Activated CD4-positive, alpha-beta T cell treated with anti-CD3 and anti-CD28 coated beads for 36 hours (primary cell): ENCODE measurements around the gene SLC40A1. TPM values are rescaled to one million over a fixed set of nuclear protein-coding genes. Genes with fewer than 3 reads are reported as not detected.

ENCODE experiments used
- ATAC-seq: fragments of 200-7000 bp; cut with Tn5 transposase; one replicate; pipeline ENCODE4 v1.10.0; 2021; ENCODE audit warnings: mild to moderate bottlenecking, moderate library complexity
- CTCF ChIA-PET: fragments of 350-600 bp; sonication (Branson Sonifier 250); formaldehyde crosslinking; loops from one replicate; lab custom pipeline; 2021; ENCODE audit warnings: antibody characterized with exemption; lab: Charles Lee
- POLR2A ChIA-PET: fragments of 350-600 bp; sonication (Branson Sonifier 250); formaldehyde crosslinking; loops from one replicate; lab custom pipeline; 2021; ENCODE audit warnings: antibody characterized with exemption, inconsistent platforms; lab: Charles Lee
- DNase-seq: peaks from one replicate; pipeline ENCODE4 v3.0.0-alpha.2; 2020
- H3K27ac Mint-ChIP-seq: one replicate; pipeline ENCODE4 v1.8.0; 2021; ENCODE audit warnings: mixed read lengths
- H3K27me3 Mint-ChIP-seq: one replicate; pipeline ENCODE4 v1.8.0; 2021; ENCODE audit warnings: mixed read lengths
- H3K36me3 Mint-ChIP-seq: one replicate; pipeline ENCODE4 v1.8.0; 2021; ENCODE audit warnings: low read depth, mixed read lengths
- H3K4me1 Mint-ChIP-seq: one replicate; pipeline ENCODE4 v1.8.0; 2021; ENCODE audit warnings: mixed read lengths
- H3K4me3 Mint-ChIP-seq: one replicate; pipeline ENCODE4 v1.8.0; 2021; ENCODE audit warnings: mild to moderate bottlenecking, moderate library complexity, mixed read lengths
- H3K9me3 Mint-ChIP-seq: one replicate; pipeline ENCODE4 v1.8.0; 2021; ENCODE audit warnings: low read depth, mixed read lengths
- intact Hi-C, 2 experiments: fragments of 100-400 bp; cut with DNase I in 1 of 2; cut with micrococcal nuclease in 1 of 2; formaldehyde crosslinking; loops; one replicate each; pipeline versions ENCODE4 v1.14.2 to v1.15.1; 2022 to 2024; cut with DNase I, micrococcal nuclease
- total RNA-seq, 2 experiments: library from RNA; stranded (reverse); gene quantifications; one replicate each; pipeline ENCODE4 v1.2.3, GENCODE V29; 2021

The SLC40A1 gene
- total RNA-seq, 2 experiments from 2014 or later: 4.2 TPM

GRCh38 chr2:189534854-189535832 is 45.4 kb downstream of the SLC40A1 start:
- no peak overlapping the region for H3K4me3 Mint-ChIP-seq
- POLR2A ChIA-PET: no interaction called here

GRCh38 chr2:189533288-189534035 is 47.1 kb downstream of the SLC40A1 start:
- H3K4me3 Mint-ChIP-seq: no peak overlapping the region
- intact Hi-C loops: no loop called here
- POLR2A ChIA-PET: no interaction called here
- peaks cover 10% of the 10 kb centered on the region for H3K27me3 Mint-ChIP-seq
- ATAC-seq (no peak), DNase-seq (no peak)
- CTCF ChIA-PET: interaction anchor here (1.0 kb wide), 1 partner anchor 12 kb away, joined by 4 read pairs; no protein-coding TSS in a partner anchor
- no peaks in the 10 kb centered on the region for H3K9me3 Mint-ChIP-seq
- no peak overlapping the region for H3K27ac Mint-ChIP-seq
- no peaks in the 10 kb centered on the region for H3K36me3 Mint-ChIP-seq
- no peaks in the 10 kb centered on the region for H3K4me1 Mint-ChIP-seq

More at GRCh38 chr2:189534854-189535832, 45.4 kb downstream of the SLC40A1 start:
- intact Hi-C loops: no loop called here
- no peaks in the 10 kb centered on the region for H3K36me3 Mint-ChIP-seq
- H3K9me3 Mint-ChIP-seq: no peaks in the 10 kb centered on the region
- H3K27ac Mint-ChIP-seq: no peak overlapping the region
- no peaks in the 10 kb centered on the region for H3K4me1 Mint-ChIP-seq
- CTCF ChIA-PET: no interaction called here
- no peak for ATAC-seq
- DNase-seq: no peak
- H3K27me3 Mint-ChIP-seq: peaks cover 10% of the 10 kb centered on the region

GRCh38 chr2:189530965-189531637 is 49.5 kb downstream of the SLC40A1 start:
- Mint-ChIP-seq H3K4me3 (no peak overlapping the region), H3K27ac (no peak overlapping the region), H3K27me3 (peaks cover 7% of the 10 kb centered on the region), H3K36me3 (no peaks in the 10 kb centered on the region), H3K9me3 (no peaks in the 10 kb centered on the region), H3K4me1 (no peaks in the 10 kb centered on the region)
- DNase-seq: no peak
- ChIA-PET CTCF (interaction anchor here (0.8 kb wide), 1 partner anchor 13 kb away, joined by 3 read pairs; no protein-coding TSS in a partner anchor), POLR2A (no interaction called here)
- intact Hi-C loops: no loop called here
- no peak for ATAC-seq

- no peaks in the 10 kb centered on the region for H3K27me3 Mint-ChIP-seq
- intact Hi-C loops: no loop called here
- no peaks in the 10 kb centered on the region for H3K36me3 Mint-ChIP-seq
- H3K27ac Mint-ChIP-seq: no peak overlapping the region
- CTCF ChIA-PET: no interaction called here
- ATAC-seq (no peak), DNase-seq (no peak)
- POLR2A ChIA-PET: no interaction called here
- H3K9me3 Mint-ChIP-seq: no peaks in the 10 kb centered on the region
- no peaks in the 10 kb centered on the region for H3K4me1 Mint-ChIP-seq
- H3K4me3 Mint-ChIP-seq: no peak overlapping the region
These were observed 52.0 kb downstream of the SLC40A1 start for GRCh38 chr2:189528617-189529016.

GRCh38 chr2:189527812-189528592 is 52.6 kb downstream of the SLC40A1 start:
- Mint-ChIP-seq H3K9me3 (no peaks in the 10 kb centered on the region), H3K36me3 (no peaks in the 10 kb centered on the region), H3K27me3 (no peaks in the 10 kb centered on the region), H3K4me3 (no peak overlapping the region), H3K27ac (no peak overlapping the region), H3K4me1 (no peaks in the 10 kb centered on the region)
- no peak for DNase-seq
- intact Hi-C loops: no loop called here
- CTCF ChIA-PET: no interaction called here
- ATAC-seq: no peak
- POLR2A ChIA-PET: interaction anchor here (0.5 kb wide), 1 partner anchor 41 kb away, joined by 4 read pairs; no protein-coding TSS in a partner anchor

- H3K27me3 Mint-ChIP-seq: no peaks in the 10 kb centered on the region
- H3K9me3 Mint-ChIP-seq: no peaks in the 10 kb centered on the region
- no peaks in the 10 kb centered on the region for H3K36me3 Mint-ChIP-seq
- CTCF ChIA-PET: no interaction called here
- POLR2A ChIA-PET: no interaction called here
- DNase-seq: no peak
- H3K27ac Mint-ChIP-seq: no peak overlapping the region
- H3K4me1 Mint-ChIP-seq: no peaks in the 10 kb centered on the region
- no peak for ATAC-seq
- H3K4me3 Mint-ChIP-seq: no peak overlapping the region
- intact Hi-C loops: no loop called here
These were observed 53.4 kb downstream of the SLC40A1 start for GRCh38 chr2:189527041-189527750.

GRCh38 chr2:189526241-189526640 is 54.3 kb downstream of the SLC40A1 start:
- DNase-seq: no peak
- CTCF ChIA-PET: no interaction called here
- POLR2A ChIA-PET: no interaction called here
- Mint-ChIP-seq H3K4me1 (no peaks in the 10 kb centered on the region), H3K27ac (no peak overlapping the region), H3K36me3 (no peaks in the 10 kb centered on the region), H3K9me3 (no peaks in the 10 kb centered on the region), H3K4me3 (no peak overlapping the region), H3K27me3 (no peaks in the 10 kb centered on the region)
- no peak for ATAC-seq
- intact Hi-C loops: no loop called here

- intact Hi-C loops: no loop called here
These were observed 55.8 kb downstream of the SLC40A1 start for GRCh38 chr2:189524746-189525145.

GRCh38 chr2:189522435-189523151 is 58.0 kb downstream of the SLC40A1 start:
- Mint-ChIP-seq H3K9me3 (no peaks in the 10 kb centered on the region), H3K36me3 (no peaks in the 10 kb centered on the region), H3K4me1 (no peaks in the 10 kb centered on the region), H3K4me3 (no peak overlapping the region), H3K27ac (no peak overlapping the region), H3K27me3 (no peaks in the 10 kb centered on the region)
- intact Hi-C loops: no loop called here
- POLR2A ChIA-PET: no interaction called here
- CTCF ChIA-PET: interaction anchor here (0.7 kb wide), 1 partner anchor 19 kb away, joined by 5 read pairs; no protein-coding TSS in a partner anchor
- DNase-seq (no peak), ATAC-seq (no peak)

More at GRCh38 chr2:189524746-189525145, 55.8 kb downstream of the SLC40A1 start:
- no peaks in the 10 kb centered on the region for H3K4me1 Mint-ChIP-seq
- ATAC-seq: no peak
- DNase-seq: no peak
- H3K36me3 Mint-ChIP-seq: no peaks in the 10 kb centered on the region
- H3K27me3 Mint-ChIP-seq: no peaks in the 10 kb centered on the region
- CTCF ChIA-PET: no interaction called here
- no peak overlapping the region for H3K4me3 Mint-ChIP-seq
- POLR2A ChIA-PET: no interaction called here
- no peak overlapping the region for H3K27ac Mint-ChIP-seq
- no peaks in the 10 kb centered on the region for H3K9me3 Mint-ChIP-seq
